ENCODE results near the gene TST.

TST gene

DNA sequence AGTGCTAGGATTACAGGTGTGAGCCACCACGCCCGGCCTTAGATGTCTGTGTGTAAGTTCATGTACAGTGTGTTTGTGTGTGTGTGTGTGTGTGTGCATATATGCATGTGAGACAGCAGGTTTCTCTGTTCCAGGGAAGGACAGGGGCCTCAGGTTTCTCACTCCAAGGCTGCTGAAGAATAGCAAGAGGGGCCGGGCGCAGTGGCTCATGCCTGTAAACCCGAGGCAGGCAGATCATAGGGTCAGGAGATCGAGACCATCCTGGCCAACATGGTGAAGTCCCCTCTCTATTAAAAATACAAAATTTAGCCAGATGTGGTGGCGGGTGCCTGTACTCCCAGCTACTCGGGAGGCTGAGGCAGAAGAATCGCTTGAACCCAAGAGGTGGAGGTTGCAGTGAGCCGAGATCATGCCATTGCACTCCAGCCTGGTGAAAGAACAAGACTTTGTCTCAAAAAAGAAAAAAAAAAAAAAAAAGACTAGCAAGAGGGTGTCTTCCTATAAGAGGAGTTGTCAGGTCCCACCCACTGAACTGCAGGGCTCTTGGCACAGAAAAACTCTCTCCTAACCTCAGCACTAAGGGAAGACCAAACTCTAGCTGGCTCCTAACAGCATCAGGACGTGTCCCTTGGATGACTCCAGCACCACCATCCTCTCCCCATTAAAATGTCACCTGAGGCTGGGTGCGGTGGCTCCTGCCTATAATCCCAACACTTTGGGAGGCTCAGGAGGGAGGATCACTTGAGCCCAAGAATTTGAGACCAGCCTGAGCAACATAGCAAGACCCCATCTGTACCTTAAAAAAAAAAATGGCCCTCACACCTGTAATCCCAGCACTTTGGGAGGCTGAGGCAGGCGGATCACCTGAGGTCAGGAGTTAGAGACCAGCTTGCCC lies 40.0 kb downstream of the TST start:
- DNase-seq = no peak

DNA sequence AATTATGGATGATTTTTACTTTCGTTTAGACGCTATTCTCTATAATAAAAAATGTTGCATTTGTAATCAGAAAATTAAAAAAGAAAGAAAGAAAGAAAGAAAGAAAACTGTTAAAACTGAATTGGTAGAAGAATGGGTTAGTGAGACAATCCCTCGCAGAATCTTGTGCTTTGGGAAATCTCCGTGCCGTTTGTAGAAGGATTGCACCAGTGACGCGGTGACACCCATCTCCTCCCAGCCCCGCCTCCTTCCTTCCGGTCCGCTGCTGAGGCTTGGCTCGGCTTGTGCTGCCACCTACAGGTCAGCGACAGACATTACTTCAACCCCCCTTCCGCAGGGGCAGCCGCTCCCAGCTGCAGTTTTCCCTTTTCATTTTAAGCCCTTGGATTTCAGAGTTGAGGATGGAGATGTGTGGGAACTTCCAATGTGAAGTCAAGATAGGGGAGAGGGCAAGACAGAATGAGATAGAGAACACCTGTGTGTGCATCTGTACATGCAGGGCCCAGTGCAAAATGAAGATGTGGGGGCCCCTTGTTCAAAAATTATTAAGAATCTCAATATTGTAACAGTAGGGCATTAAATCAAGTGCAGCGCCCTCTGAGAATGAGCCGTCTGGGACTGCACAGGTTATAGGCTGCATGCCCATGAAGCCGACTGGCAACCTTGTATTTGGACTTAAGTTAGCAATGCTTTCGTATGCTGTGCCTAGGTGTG lies 41.1 kb downstream of the TST start:
- DNase-seq = peak; percentile 88

DNA sequence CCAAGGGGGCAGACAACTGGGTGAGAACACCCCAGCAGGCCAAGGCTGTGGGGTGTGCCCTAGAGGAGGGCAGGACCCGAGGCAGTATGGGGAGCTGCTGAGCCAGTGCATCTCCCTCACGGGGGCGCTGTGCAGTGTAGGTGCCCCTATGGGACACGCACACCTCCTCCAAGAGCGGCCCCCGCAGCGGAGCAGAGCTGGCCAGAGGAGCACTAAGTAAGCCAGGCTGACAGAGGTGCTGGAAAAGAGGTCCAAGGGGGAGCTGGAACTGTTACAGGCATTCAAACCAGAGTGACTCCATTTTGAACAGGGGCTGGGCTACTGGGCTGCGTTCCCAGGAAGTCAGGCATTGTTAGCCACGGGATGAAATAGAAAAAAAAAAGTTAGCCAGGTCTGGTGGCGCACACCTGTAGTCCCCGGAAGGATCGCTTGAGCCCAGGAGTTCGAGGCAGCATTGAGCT lies 41.8 kb downstream of the TST start:
- DNase-seq = peak; percentile 74

DNA sequence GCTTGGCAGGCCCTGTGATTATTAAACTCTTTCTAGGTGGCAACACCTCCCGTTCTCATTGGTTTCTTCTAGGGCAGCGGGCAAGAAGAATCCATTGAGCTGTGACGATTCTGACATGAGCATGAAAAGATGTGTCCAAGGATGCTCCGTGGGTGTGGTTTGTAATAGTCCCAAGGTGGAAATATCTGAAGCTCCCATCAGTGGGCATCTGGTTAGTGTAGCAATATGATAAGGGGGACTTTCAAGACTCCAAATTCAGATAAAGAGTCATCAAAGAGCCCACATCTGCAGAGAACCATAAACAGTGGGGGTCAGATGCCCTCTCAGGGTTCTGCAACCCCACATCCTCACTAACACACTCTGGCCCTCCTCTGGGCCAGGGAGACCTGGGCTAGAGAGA lies 42.6 kb downstream of the TST start:
- DNase-seq = no peak

- DNase-seq = no peak
These were observed 47.7 kb downstream of the TST start for GRCh38 chr22:36971341-36972125.

GRCh38 chr22:36968249-36968964 lies 50.8 kb downstream of the TST start:
- no peak for DNase-seq

DNA sequence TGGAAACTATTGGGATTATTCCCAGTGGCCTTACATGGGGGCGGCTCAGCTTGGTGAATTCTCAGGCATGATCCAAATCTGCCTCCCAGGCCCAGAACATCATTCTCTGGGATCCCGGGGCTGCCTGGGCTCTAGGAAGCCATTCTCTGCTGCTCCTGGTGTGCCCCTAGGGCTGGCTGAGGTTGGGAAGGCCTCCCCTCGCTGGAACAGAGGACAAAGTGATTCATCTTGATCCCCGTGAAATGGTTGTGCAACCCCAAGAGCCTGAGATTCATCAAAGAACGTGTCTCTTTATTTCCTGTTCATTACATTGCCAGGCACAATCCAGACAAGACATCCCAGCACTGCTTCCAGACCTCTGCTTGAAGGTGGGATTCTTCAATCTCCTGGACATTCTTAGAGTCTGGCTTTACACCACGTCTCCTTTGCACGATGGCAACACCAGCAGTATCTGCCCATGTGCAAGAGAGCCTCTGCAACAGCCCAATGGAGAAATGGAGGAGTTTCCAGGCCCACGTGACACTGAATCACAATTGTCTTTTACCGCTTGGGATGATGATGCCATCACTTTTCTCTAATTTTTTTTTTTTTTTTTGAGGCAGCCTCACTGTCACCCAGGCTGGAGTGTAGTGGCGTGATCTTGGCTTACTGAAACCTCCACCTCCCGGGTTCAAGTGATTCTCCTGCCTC lies 52.3 kb downstream of the TST start:
- no peak for DNase-seq

DNA sequence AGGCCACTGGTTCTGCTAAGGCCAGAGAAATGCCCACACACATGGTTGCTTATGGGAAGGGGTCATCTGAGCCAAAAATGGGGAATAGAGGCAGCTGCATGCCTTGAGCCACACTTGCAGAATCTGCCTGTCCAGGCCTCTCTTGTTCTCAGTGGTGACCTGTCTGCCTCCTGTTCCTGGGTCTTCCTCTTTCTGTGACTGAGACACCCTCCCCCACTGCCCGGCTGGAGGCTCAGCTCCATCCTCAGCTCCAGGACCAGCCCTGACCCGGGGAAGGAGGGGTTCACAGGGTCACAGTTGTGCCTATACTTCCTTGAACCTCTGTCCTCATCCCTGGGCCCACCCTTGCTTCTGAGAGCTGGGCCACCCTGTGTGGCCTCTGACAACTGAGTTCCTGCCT lies 53.6 kb downstream of the TST start:
- no peak for DNase-seq

DNA sequence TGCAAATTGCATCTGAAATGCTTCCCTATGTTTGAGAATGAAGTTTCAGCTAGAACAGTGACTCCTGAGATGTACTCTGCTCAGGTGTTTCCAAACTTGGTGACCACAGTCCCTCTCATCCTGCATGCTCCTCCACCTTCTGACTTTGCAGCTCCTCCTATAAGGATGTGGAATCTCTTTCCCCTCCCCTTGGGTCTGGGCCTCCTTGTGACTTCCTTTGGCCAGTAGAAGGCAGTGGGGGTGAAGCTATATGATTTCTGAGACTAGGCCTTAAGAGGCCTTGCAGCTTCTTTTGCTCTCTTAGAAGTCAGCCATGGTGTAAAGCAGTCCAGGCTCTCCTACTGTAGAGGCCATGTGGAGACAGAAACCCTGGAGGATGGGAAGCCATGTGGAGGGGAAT lies 55.1 kb downstream of the TST start:
- no peak for DNase-seq

DNA sequence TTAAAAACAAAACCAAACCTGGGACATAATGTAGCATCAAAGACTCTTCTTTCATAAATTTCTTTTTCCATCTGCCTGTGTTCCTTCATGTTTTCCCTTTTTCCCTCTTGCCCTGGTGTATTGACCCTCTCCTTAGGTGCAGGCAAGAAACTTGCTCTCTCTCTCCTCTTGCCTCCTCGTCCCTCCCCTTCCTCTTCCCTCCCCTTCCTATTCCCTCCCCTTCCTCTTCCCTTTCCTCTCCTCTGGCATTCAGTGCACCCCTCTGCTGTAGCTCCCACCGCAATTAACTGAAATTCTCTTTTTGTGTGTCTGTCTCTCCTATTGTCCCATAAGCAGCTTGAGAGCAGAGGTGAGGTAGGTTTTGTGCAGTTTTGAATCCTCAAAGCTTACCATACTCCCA lies 55.9 kb downstream of the TST start:
- DNase-seq = no peak

DNA sequence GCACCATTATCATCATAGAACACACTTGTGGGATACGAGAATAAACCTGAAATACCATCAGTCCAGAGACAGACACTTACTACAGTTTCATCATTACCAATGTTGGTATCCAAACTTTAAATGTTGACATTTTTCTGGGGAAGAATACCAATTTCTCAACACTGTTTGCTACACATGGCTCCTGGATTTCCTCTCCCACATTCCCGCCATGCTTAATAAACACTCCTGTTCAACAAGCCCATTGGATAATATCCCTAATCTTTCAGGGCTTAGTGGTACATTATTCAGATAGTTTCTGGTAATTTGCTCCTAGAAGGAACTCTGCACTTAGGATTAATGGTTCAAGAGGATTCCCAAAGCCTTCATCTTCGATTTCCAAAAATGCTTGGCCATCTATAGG lies 57.6 kb downstream of the TST start:
- DNase-seq = no peak

Data from activated T-cell treated with anti-CD3 and anti-CD28 coated beads for 4 hours (primary cell).